Activated naive CD8-positive, alpha-beta T cell treated with anti-CD3 and anti-CD28 coated beads for 36 hours (primary cell): ENCODE results near the gene AIFM1. TPM values are rescaled to one million over a fixed set of nuclear protein-coding genes. Genes with fewer than 3 reads are reported as not detected.
"Not testable (repeated sequence)": the region's sequence is repeated elsewhere in the genome, so short reads cannot be mapped to it uniquely, and the experiment has no call there.

Experiments
- DNase-seq: peaks from one replicate; pipeline ENCODE4 v3.0.0; 2021
- H3K27ac Mint-ChIP-seq: one replicate; pipeline ENCODE4 v1.8.0; 2022; ENCODE audit warnings: mild to moderate bottlenecking, moderate library complexity, mixed read lengths
- H3K27me3 Mint-ChIP-seq: one replicate; pipeline ENCODE4 v1.8.0; 2022; ENCODE audit warnings: mild to moderate bottlenecking, mixed read lengths
- H3K36me3 Mint-ChIP-seq: one replicate; pipeline ENCODE4 v1.8.0; 2021; ENCODE audit warnings: mild to moderate bottlenecking, mixed read lengths
- H3K4me1 Mint-ChIP-seq: one replicate; pipeline ENCODE4 v1.8.0; 2021; ENCODE audit warnings: mixed read lengths
- H3K4me3 Mint-ChIP-seq: one replicate; pipeline ENCODE4 v1.8.0; 2022; ENCODE audit warnings: mild to moderate bottlenecking, moderate library complexity, mixed read lengths
- H3K9me3 Mint-ChIP-seq: one replicate; pipeline ENCODE4 v1.8.0; 2022; ENCODE audit warnings: mixed read lengths
- total RNA-seq, 2 experiments: library from RNA; stranded (reverse); gene quantifications; one replicate each; pipeline ENCODE4 v1.2.3, GENCODE V29; 2021

AIFM1 gene
- total RNA-seq, 2 experiments from 2014 or later: 60.1 to 62.7 TPM

GRCh38 chrX:130117166-130117565, 48.5 kb downstream of the AIFM1 start:
- no peak overlapping the region for H3K4me3 Mint-ChIP-seq
- no peaks in the 10 kb centered on the region for H3K36me3 Mint-ChIP-seq
- H3K9me3 Mint-ChIP-seq: no peaks in the 10 kb centered on the region
- no peak overlapping the region for H3K27ac Mint-ChIP-seq
- no peaks in the 10 kb centered on the region for H3K27me3 Mint-ChIP-seq
- H3K4me1 Mint-ChIP-seq: peaks cover 22% of the 10 kb centered on the region
- DNase-seq: no peak

- H3K4me1 Mint-ChIP-seq: peaks cover 22% of the 10 kb centered on the region
- H3K36me3 Mint-ChIP-seq, H3K9me3 Mint-ChIP-seq, DNase-seq, H3K4me3 Mint-ChIP-seq, H3K27ac Mint-ChIP-seq, H3K27me3 Mint-ChIP-seq: not testable (repeated sequence)
Measured at GRCh38 chrX:130115119-130115885, 50.3 kb downstream of the AIFM1 start.

GRCh38 chrX:130114141-130114588, 51.5 kb downstream of the AIFM1 start:
- no peak overlapping the region for H3K4me3 Mint-ChIP-seq
- no peaks in the 10 kb centered on the region for H3K9me3 Mint-ChIP-seq
- H3K27ac Mint-ChIP-seq: no peak overlapping the region
- H3K27me3 Mint-ChIP-seq: no peaks in the 10 kb centered on the region
- no peak for DNase-seq
- H3K4me1 Mint-ChIP-seq: peaks cover 13% of the 10 kb centered on the region
- peaks cover 1% of the 10 kb centered on the region for H3K36me3 Mint-ChIP-seq

- no peaks in the 10 kb centered on the region for H3K27me3 Mint-ChIP-seq
Measured at GRCh38 chrX:130111220-130112154, 54.2 kb downstream of the AIFM1 start.

GRCh38 chrX:130110379-130111219, 55.0 kb downstream of the AIFM1 start, which contains the start of gene ELF4:
ELF4 (minus strand) TSS chrX:130110497; CDS start chrX:130081330, 29,167 bp downstream.
- no peaks in the 10 kb centered on the region for H3K9me3 Mint-ChIP-seq
- peak; percentile 66 for DNase-seq

More at GRCh38 chrX:130111220-130112154, 54.2 kb downstream of the AIFM1 start:
- no peak for DNase-seq
- no peak overlapping the region for H3K27ac Mint-ChIP-seq
- no peak overlapping the region for H3K4me3 Mint-ChIP-seq
- H3K36me3 Mint-ChIP-seq: peaks cover 1% of the 10 kb centered on the region
- H3K4me1 Mint-ChIP-seq: peaks cover 21% of the 10 kb centered on the region
- H3K9me3 Mint-ChIP-seq: no peaks in the 10 kb centered on the region

GRCh38 chrX:130109429-130110378, 55.9 kb downstream of the AIFM1 start:
- DNase-seq: peak; percentile 27
- peak overlapping the region; percentile 93 for H3K27ac Mint-ChIP-seq
- H3K4me1 Mint-ChIP-seq: peaks cover 29% of the 10 kb centered on the region
- H3K9me3 Mint-ChIP-seq: no peaks in the 10 kb centered on the region
- no peaks in the 10 kb centered on the region for H3K27me3 Mint-ChIP-seq
- H3K4me3 Mint-ChIP-seq: peak overlapping the region; percentile 95
- H3K36me3 Mint-ChIP-seq: peaks cover 1% of the 10 kb centered on the region

More at GRCh38 chrX:130110379-130111219, 55.0 kb downstream of the AIFM1 start, which contains the start of gene ELF4:
- Mint-ChIP-seq H3K36me3 (peaks cover 1% of the 10 kb centered on the region), H3K4me3 (peak within 1 kb of the TSS; percentile 95), H3K4me1 (peaks cover 26% of the 10 kb centered on the region), H3K27me3 (no peaks in the 10 kb centered on the region), H3K27ac (peak within 1 kb of the TSS; percentile 93)

GRCh38 chrX:130108647-130109428, 56.8 kb downstream of the AIFM1 start:
- peaks cover 5% of the 10 kb centered on the region for H3K36me3 Mint-ChIP-seq
- H3K4me3 Mint-ChIP-seq: peak overlapping the region; percentile 95
- DNase-seq: peak; percentile 34
- peaks cover 29% of the 10 kb centered on the region for H3K4me1 Mint-ChIP-seq
- H3K27ac Mint-ChIP-seq: peak overlapping the region; percentile 93
- H3K9me3 Mint-ChIP-seq: no peaks in the 10 kb centered on the region
- no peaks in the 10 kb centered on the region for H3K27me3 Mint-ChIP-seq

- DNase-seq: no peak
- Mint-ChIP-seq H3K27me3 (no peaks in the 10 kb centered on the region), H3K27ac (no peak overlapping the region), H3K9me3 (no peaks in the 10 kb centered on the region), H3K4me1 (peaks cover 38% of the 10 kb centered on the region), H3K4me3 (no peak overlapping the region), H3K36me3 (peaks cover 7% of the 10 kb centered on the region)
Measured at GRCh38 chrX:130106071-130106470, 59.6 kb downstream of the AIFM1 start.

GRCh38 chrX:130105244-130105643, 60.4 kb downstream of the AIFM1 start:
- Mint-ChIP-seq H3K4me3 (no peak overlapping the region), H3K36me3 (peaks cover 7% of the 10 kb centered on the region), H3K27ac (no peak overlapping the region), H3K27me3 (no peaks in the 10 kb centered on the region), H3K4me1 (peaks cover 45% of the 10 kb centered on the region), H3K9me3 (no peaks in the 10 kb centered on the region)
- DNase-seq: no peak

GRCh38 chrX:130103605-130104004, 62.0 kb downstream of the AIFM1 start:
- no peaks in the 10 kb centered on the region for H3K27me3 Mint-ChIP-seq
- no peak for DNase-seq
- peaks cover 9% of the 10 kb centered on the region for H3K36me3 Mint-ChIP-seq
- H3K27ac Mint-ChIP-seq: no peak overlapping the region
- peaks cover 45% of the 10 kb centered on the region for H3K4me1 Mint-ChIP-seq
- H3K4me3 Mint-ChIP-seq: no peak overlapping the region
- H3K9me3 Mint-ChIP-seq: no peaks in the 10 kb centered on the region

GRCh38 chrX:130100180-130100579, 65.5 kb downstream of the AIFM1 start:
- Mint-ChIP-seq H3K27ac (no peak overlapping the region), H3K27me3 (no peaks in the 10 kb centered on the region), H3K4me3 (no peak overlapping the region), H3K9me3 (no peaks in the 10 kb centered on the region), H3K4me1 (peaks cover 40% of the 10 kb centered on the region), H3K36me3 (peaks cover 9% of the 10 kb centered on the region)
- DNase-seq: no peak

- Mint-ChIP-seq H3K4me1 (peaks cover 40% of the 10 kb centered on the region), H3K27me3 (no peaks in the 10 kb centered on the region), H3K4me3 (no peak overlapping the region), H3K9me3 (no peaks in the 10 kb centered on the region), H3K36me3 (peaks cover 10% of the 10 kb centered on the region), H3K27ac (peak overlapping the region; percentile 72)
- DNase-seq: no peak
Measured at GRCh38 chrX:130098210-130098552, 67.5 kb downstream of the AIFM1 start.
